ENCODE data around the gene PLBD1.

The PLBD1 gene, protein sequence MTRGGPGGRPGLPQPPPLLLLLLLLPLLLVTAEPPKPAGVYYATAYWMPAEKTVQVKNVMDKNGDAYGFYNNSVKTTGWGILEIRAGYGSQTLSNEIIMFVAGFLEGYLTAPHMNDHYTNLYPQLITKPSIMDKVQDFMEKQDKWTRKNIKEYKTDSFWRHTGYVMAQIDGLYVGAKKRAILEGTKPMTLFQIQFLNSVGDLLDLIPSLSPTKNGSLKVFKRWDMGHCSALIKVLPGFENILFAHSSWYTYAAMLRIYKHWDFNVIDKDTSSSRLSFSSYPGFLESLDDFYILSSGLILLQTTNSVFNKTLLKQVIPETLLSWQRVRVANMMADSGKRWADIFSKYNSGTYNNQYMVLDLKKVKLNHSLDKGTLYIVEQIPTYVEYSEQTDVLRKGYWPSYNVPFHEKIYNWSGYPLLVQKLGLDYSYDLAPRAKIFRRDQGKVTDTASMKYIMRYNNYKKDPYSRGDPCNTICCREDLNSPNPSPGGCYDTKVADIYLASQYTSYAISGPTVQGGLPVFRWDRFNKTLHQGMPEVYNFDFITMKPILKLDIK

GRCh38 chr12:14567351-14568162, at the start of gene PLBD1:
PLBD1 (minus strand) TSS chr12:14567883; CDS start chr12:14567696, 187 bp downstream.
- no peak for DNase-seq

DNA sequence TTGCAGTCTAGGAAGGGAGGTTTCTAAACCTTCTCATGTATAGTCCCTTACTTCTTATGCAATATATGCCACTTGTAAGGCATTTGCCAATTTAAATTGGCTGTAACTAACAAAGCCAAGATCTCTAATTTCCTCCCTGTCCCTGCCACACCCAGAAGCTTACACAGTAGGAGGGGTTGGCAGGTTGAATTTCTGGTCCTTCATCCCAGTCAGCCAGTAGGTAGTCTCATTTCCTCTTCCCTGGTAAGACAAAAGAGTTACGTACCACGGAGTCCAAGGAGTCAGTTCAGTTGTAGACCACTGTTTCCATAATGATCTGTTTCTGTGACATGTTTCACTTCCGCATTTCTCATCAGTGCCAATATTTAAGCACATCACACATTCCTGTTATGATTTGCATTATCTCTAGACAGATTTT, 47.0 kb upstream of the PLBD1 start:
- DNase-seq, result no peak

- no peak for DNase-seq
These were observed 46.0 kb upstream of the PLBD1 start for GRCh38 chr12:14613718-14614117.

DNA sequence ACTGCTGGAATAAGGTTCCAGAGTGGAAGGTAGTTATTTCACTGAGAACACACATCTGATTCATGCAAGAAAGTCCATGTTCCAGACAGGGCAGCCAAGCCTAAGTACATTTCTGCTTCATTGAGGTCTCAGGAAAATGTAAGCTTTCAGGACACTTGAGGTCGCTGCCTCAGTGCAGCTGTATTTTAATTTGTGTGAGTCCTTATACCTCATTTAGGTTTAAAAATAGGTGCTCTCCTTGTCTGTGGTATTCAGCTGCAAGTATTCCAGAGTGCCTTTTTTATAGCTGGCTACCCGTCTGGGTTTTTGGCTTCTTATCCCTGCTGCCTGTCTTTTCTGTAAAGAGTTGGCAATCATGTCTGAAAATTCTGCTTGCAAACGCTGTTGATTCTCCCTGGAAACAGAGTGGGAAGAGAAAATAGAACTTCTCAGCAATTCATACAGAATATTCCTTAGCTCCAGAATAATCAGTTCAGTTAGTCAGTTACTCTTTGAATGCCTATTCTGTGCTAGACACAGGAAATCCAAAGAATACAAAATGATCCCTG, 45.3 kb upstream of the PLBD1 start:
- DNase-seq, result no peak

DNA sequence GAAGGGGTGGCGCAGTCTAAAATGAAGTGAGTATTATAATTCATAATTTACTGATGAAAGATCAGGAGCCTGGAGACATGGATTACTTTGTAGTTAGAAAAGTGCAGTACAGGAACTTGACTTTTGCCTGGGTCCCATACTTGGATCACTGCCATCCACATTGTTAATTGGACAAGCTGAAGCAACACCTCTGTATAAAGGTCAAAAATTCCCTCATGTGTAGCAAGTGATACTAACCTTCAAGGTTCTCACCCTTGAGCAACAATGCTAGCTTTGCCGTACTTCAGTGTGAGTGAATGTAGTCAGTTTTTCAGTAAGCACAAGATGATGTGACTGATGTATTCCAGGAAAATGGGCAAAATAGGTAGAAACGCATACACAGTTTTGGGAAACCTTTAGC, 44.6 kb upstream of the PLBD1 start:
- no peak for DNase-seq

DNA sequence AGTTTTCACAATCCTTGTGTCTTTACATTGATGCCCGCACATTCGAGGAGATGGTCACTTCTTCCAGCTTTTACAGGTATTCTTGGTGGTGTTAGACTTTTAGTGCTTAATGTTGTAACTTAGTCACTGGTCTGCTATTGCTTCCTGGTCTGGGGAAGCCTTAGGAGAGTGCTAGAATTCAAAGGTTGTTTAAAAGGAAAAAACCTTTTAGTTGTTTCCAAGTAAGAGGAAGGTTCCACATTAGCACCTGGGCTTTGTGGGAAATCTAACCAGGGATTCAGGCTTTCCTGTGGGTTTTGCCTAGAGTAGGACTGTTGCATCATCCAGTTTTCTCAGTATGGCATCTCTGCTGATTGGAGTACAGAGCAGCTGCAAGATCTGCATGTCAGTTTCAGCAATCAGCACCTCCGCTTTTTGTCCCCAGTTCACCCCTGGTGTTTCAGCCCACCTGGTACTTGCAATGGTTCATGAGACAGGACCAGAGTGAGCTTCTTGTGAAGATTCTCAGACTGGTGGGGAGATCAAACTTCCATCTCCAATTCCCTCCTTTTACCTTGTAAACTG, 44.0 kb upstream of the PLBD1 start:
- DNase-seq, result no peak

GRCh38 chr12:14607568-14607967, 39.9 kb upstream of the PLBD1 start:
- no peak for DNase-seq

GRCh38 chr12:14605401-14605989, 37.8 kb upstream of the PLBD1 start:
- no peak for DNase-seq

DNA sequence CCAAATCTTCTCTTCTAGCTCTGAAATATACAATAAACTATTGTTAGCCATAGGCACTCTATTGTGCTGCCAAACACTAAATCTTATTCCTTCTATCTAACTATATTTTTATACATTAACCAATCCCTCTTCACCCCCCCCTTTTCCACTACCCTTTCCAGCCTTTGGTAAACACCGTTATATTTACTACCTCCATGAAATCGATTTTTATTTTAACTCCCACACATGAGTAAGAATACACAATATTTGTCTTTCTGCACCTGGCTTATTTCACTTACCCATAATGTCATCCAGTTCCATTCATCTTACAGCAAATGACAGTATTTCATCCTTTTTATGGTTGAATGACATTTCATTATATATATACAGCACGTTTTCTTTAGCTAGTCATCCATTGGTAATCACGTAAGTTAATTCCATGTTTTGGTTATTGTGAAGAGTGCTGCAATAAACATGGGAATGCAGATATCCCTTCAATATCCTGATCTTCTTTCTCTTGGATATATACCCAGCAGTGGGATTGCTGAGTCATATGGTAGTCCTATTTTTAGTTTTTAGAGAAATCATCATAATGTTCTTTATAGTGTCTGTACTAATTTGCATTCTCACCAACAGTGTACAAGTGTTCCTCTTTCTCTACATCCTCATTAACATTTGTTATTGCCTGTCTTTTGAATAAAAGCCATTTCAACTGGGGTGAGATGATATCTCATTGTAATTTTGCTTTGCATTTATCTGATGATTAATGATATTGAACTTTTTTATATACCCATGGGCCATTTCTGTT, 34.2 kb upstream of the PLBD1 start:
- no peak for DNase-seq

DNA sequence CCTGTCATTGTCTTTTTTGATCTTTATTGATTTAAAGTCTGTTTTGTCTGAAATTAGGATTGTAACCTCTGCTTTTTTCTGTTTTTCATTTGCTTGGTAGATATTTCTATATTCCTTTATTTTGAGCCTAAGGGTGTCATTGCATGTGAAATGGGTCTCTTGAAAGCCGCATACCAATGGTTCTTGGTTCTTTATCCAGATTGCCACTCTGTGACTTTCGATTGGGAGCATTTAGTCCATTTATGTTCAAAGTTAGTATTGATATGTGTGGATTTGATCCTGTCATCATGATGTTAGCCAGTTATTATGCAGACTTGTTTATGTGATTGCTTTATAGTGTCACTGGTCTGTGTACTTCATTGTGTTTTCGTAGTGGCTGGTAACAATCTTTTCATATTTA, 29.8 kb upstream of the PLBD1 start:
- DNase-seq, result no peak

- no peak for DNase-seq
These were observed 24.0 kb upstream of the PLBD1 start for GRCh38 chr12:14591719-14592118.

DNA sequence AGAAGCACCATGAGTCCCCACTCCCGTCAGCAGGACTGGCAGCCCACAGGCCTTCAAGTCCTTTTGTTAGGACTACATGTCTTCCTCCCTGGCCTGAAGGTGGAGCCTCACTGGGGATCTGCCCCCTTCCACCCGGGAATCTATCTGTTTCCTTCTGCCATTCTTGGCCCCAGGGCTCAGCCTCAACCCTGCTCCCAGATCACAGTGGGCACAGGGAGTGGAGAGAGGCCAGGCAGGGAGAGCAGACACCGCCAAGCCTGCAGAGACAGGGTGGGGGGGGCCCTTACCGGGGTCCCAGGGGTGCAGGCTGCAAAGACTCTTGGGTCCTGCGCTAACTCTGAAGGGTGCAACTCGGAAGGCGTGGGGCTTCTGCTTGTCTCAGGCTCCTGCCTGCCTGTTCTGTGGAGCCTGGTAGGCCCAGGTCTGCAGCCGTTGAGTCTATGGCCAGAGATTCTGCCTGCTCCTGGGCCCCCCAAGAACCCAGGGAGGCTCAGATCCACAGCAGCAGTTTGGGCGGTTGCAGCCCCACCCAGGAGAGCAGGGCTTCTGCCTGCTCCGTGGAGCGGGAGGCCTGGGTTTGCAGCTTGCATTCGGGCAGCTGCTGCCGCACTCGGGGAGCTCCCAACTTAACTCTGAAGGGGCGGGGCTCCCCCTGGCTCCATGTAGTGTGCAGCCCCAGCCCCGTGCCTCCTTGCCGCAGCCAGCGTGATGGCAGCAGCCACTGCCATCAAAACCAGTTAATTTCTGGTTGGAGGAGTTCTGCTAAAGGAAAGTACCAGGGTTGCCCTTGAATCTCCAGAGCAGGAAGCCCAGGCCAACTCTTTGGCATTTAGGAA, 21.7 kb upstream of the PLBD1 start:
- DNase-seq, result no peak

GRCh38 chr12:14588571-14588970, 20.9 kb upstream of the PLBD1 start:
- DNase-seq, result no peak

- DNase-seq, result no peak
These were observed 11.0 kb upstream of the PLBD1 start for GRCh38 chr12:14578646-14579045.

DNA sequence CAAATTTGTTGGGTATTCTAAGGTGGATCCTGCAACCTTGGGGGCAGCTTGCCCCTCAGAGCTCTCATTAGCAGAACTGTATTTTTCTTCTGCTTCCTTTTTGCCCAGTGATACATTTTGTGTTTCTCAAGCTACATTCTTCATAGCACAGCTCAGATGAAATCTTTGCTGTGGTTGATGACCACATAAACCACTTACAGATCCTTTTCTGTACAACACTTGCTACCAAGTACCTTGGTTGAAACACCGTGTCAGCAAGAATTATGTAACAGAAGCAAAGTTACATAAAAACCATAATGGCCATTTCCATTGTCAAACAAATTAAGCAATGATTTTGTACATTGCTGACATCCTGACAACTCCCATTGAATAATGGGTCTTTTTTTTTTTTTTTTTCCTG, 9.7 kb upstream of the PLBD1 start:
- DNase-seq, result no peak

GRCh38 chr12:14576896-14577295, 9.2 kb upstream of the PLBD1 start:
- no peak for DNase-seq

DNA sequence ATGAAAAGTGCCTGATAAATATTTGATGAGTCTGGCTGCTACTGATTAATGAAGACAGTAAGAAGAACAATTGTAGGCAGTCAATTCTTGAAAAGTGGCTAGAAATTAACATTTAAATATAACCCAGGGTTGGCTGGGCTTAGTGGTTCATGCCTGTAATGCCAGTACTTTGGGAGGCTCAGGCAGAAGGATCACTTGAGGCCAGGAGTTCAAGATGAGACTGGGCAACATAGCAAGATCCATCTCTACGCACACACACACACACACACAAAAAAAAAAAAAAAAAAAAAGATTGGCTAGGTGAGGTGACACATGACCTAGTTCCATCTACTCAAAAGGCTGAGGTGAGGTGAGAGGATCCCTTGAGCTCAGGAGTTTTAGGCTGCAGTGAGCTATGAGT, 7.9 kb upstream of the PLBD1 start:
- no peak for DNase-seq

GRCh38 chr12:14573118-14573517, 5.4 kb upstream of the PLBD1 start:
- DNase-seq, result no peak

- no peak for DNase-seq
These were observed 4.7 kb upstream of the PLBD1 start for GRCh38 chr12:14572401-14572800.

GRCh38 chr12:14571779-14572178, 4.1 kb upstream of the PLBD1 start:
- DNase-seq, result no peak

DNA sequence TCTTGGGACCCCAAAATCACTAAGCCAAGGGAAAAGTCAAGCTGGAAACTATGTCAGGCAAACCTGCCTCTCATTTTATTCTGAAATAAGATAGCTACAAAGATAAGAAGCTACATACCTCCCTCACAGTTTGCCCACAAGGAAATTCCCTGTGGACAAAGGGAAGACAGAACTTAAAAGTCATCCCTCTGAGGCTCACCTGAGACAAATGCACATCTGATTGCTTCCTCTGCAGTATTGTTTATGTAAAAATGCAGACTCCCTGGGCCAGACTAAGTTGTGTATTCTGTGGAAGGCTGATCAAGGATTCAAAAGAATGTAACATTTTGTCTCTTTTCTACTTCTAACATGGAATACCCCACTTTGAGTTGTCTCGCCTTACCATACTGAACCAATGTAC, 2.5 kb upstream of the PLBD1 start:
- DNase-seq, result no peak

All from stimulated activated CD4-positive, alpha-beta T cell treated with anti-CD3 and anti-CD28 coated beads, Interleukin-12 subunit alpha, Interleukin-12 subunit beta, amount 100 ng/mL, for 4 hours (primary cell).